NCI-H526 (cell line): ENCODE measurements around the gene BCAS2.

ENCODE experiments used
- DNase-seq, 2 experiments: peaks; one replicate each; lab custom pipeline; 2025; lab: John Stamatoyannopoulos, UW

BCAS2 gene

GRCh38 chr1:114558544-114558943 is 22.9 kb downstream of the BCAS2 start:
- peak in 1 of 2 experiments; percentile 31 for DNase-seq

DNA sequence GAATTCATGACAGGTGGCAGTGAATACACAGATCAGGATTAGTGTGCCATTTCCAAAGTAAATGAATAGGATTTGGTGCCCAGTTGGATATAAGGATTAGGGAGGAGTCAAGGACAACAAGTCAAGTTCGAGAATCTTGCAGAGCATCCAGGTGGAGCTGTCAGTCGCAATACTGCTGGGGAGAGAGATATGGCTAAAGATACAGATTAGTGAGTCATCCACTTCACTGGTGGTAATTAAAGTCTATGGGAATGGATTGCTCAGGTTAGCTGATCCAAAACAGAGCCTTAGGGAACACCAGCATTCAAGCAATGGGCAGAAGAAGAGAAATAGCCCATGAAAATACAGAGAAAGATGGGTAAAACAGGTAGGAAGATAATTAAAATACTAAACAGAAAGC is 26.8 kb downstream of the BCAS2 start:
- no peak for DNase-seq

DNA sequence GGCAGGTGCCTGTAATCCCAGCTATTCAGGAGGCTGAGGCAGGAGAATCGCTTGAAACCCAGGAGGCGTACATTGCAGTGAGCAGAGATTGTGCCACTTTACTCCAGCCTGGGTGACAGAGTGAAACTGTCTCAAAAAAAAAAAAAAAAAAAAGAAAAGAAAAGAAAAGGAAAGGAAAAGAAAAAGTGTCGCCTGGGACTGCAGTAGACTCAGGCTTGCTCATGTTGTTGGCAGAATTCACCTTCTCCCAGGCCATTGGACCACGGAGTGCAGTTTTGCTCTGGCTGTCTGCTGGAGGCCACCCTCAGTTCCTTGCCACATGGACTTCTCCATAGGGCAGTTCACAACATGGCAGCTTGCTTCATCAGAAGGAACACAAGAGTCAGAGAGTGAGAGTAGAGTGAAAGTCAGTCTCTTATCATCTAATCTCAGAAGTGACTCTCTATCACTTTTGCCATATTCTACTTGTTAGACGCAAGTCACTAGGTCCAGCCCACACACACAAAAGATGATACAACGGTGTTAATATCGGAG is 29.2 kb downstream of the BCAS2 start:
- DNase-seq, result no peak

DNA sequence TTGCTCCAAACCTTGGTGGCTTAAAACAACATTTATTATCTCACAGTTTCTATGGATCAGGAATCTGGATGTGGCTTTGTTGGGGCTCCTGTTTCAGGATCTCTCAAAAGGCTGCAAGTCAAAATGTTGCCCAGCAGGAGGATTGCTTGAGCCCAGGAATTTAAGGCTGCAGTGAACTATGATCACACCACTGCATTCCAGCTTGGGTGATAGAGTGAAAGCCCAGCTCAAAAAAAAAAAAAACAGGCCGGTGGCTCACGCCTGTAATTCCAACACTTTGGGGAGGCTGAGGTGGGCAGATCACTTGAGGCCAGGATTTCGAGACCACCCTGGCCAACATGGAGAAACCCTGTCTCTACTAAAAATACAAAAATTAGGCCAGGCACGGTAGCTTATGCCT is 30.0 kb downstream of the BCAS2 start:
- DNase-seq, result no peak

DNA sequence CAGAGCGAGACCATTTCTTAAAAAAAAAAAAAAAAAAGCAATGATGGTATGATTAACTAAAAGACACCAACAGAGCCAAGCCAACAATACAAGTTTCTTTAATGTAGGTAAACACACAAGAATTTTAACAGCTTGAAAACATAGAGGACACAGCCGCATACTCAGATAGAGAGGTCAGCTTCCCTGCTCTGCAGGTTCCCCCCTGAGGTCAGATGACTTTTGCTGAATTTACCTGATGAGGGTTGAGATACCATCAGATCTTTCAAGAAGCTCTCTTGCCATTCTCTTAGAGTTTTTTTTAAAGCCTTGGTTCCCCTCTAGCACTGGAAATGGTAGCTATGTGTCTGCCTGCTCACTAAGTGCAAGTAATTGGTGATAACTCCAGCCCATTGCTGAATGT is 31.1 kb downstream of the BCAS2 start:
- no peak for DNase-seq

DNA sequence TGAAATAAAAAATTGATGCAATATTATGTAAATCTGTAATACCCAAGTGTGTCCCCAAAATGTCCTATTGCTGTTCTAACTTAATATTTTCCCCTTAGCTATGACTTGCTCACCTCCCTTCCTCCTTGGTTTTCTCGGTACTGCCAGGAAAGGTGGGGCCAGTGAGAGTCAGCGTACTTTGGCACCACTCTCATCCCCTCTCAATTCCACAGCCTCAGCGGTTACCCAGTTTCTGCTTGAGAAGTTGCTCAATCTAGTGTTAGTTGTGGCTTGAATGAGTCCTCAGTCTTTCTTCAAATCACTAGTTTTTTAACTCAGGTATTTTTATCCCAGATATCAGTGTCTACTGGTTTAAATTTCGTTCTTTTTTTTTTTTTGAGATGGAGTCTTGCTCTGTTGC is 32.3 kb downstream of the BCAS2 start:
- no peak for DNase-seq

GRCh38 chr1:114547076-114547475 is 34.3 kb downstream of the BCAS2 start:
- no peak for DNase-seq

GRCh38 chr1:114545796-114546195 is 35.6 kb downstream of the BCAS2 start:
- no peak for DNase-seq

GRCh38 chr1:114545315-114545714 is 36.1 kb downstream of the BCAS2 start:
- peak in 1 of 2 experiments; percentile 41 for DNase-seq

- DNase-seq, result no peak
Observed at GRCh38 chr1:114540821-114541220, 40.6 kb downstream of the BCAS2 start.

- DNase-seq, result no peak
Observed at GRCh38 chr1:114540272-114540671, 41.1 kb downstream of the BCAS2 start.

- DNase-seq, result no peak
Observed at GRCh38 chr1:114536043-114536442, 45.4 kb downstream of the BCAS2 start.

- no peak for DNase-seq
Observed at GRCh38 chr1:114535401-114535800, 46.0 kb downstream of the BCAS2 start.

DNA sequence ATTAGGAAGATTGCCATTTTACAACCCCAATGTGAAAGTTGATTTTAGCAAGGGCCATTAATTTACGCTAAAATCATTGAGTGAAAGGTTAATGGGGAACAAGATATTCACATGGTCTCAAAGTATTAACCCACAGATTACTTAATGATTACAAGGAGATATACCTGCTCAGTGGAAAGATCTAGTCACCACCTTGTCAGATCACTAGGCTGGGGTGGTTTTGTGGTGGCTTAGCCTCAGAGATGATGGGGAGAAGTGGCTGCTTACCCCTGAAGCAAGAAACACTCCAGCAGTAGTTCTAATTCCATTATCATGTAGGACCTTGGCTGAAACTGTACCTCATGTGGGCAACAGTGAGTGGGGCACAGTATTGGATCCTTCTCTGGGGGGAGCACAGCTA is 50.3 kb downstream of the BCAS2 start:
- DNase-seq, result no peak

DNA sequence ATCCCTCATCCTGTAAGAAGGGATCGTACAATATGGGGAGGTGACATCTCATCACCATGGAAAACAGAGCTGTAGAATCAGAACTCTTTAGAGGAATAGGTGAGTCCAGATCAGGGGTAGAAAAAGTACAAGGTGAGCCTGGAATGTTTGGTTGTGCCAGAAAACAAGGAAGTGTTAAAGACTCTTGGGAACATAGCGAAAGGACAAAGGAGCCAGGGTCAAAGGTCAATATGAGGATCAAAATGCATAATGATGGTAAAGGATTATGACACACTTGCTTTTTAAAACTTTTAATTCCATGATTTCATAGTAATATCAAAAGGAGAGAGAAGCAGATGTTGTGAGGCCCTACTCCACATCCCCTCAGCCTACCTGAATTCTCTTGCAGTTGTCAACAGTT is 51.2 kb downstream of the BCAS2 start:
- no peak for DNase-seq

- peak in 1 of 2 experiments; percentile 5 for DNase-seq
Observed at GRCh38 chr1:114524944-114525343, 56.5 kb downstream of the BCAS2 start.

DNA sequence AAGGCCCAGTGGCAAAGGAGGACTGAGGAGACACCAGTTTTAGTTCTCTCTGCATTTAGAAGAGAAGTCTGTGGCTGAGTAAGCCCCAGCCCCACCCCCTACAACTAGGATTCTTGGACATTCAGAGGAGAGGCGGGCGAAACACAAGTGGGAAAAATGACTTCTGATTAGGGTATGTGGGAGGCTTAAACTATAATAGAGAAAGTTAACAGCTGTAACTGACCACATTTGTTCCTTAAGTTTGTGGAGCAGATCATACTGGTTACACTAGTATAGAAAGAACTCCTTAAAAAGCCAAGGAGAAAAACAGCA is 59.2 kb downstream of the BCAS2 start:
- no peak for DNase-seq

- DNase-seq, result no peak
Observed at GRCh38 chr1:114521396-114522263, 59.8 kb downstream of the BCAS2 start.
